ENCODE measurements around the gene KCP. TPM values are rescaled to one million over a fixed set of nuclear protein-coding genes. Genes with fewer than 3 reads are reported as not detected.
A peak's percentile ranks its signal among the peaks of the same experiment; 100 is the strongest.

The KCP gene
- total RNA-seq, 4 donors from 2014 or later: 0.46 to 3.3 (median 1.2) TPM

DNA sequence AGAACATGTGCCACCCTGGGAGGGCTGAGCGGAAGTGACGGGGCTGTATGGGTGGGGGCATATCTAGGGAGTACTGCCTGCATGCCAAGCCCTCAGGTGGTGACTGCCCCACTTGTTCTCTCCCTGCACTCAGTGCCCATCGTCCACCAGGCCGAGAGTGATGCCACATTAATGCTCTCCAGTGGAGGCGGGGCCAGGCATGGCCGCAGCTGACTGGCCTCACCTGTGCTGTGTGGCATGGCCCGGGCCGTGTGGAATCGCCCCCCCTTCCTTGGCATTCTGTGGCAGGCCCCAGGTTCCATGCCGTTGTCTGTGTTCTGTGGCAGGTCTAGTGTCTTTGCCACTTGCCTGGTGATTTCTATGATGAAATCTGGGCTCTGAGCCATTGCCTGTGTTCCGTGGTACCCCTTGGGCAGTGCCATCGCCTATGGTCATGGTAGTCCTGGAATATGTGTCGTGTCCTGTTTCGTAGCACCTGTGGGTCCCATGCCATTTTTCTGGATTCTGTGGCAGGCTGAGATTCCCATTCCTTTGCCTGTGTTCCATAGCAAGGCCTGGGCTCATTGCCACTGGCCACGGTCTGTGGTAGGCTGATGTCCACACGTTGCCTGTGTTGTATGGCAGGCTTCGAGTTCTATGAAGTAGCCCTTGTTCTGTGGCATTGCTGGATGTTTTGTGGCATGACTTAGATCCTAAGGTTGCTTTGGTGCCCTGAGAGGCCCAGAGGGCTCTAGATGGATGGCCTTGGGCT is 71.4 kb downstream of the KCP start:
- ATAC-seq (ENCODE audit: low FRiP score) (no peak), DNase-seq (ENCODE audit: low spot score) (no peak)
- TF ChIP-seq, protein P1, sequence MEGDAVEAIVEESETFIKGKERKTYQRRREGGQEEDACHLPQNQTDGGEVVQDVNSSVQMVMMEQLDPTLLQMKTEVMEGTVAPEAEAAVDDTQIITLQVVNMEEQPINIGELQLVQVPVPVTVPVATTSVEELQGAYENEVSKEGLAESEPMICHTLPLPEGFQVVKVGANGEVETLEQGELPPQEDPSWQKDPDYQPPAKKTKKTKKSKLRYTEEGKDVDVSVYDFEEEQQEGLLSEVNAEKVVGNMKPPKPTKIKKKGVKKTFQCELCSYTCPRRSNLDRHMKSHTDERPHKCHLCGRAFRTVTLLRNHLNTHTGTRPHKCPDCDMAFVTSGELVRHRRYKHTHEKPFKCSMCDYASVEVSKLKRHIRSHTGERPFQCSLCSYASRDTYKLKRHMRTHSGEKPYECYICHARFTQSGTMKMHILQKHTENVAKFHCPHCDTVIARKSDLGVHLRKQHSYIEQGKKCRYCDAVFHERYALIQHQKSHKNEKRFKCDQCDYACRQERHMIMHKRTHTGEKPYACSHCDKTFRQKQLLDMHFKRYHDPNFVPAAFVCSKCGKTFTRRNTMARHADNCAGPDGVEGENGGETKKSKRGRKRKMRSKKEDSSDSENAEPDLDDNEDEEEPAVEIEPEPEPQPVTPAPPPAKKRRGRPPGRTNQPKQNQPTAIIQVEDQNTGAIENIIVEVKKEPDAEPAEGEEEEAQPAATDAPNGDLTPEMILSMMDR (IDR thresholded peaks at IDR 0.05): no peak

DNA sequence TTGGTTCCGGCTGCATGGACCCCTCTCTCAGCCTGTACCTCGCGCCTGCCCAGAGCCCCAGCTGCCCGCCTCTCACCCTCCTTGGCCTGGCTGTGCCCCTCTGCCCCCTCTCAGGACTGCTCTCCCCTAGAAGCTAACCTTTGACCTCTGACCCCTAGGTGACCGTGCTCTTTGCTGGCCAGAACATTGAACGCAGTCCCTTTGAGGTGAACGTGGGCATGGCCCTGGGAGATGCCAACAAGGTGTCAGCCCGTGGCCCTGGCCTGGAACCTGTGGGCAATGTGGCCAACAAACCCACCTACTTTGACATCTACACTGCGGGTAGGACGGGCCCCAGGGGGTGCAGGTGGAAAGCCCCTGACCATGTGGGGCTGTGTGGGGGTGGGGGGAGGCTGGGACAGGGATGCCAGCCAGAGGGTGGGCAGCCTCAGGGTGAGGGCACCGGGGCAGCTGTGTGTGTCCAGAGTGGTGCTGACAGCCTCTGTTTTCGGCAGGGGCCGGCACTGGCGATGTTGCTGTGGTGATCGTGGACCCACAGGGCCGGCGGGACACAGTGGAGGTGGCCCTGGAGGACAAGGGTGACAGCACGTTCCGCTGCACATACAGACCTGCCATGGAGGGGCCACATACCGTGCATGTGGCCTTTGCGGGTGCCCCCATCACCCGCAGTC is 72.3 kb downstream of the KCP start:
- DNase-seq (ENCODE audit: low spot score): no peak
- ATAC-seq (ENCODE audit: low FRiP score): no peak
- TF ChIP-seq, protein P1 (IDR thresholded peaks at IDR 0.05): no peak

DNA sequence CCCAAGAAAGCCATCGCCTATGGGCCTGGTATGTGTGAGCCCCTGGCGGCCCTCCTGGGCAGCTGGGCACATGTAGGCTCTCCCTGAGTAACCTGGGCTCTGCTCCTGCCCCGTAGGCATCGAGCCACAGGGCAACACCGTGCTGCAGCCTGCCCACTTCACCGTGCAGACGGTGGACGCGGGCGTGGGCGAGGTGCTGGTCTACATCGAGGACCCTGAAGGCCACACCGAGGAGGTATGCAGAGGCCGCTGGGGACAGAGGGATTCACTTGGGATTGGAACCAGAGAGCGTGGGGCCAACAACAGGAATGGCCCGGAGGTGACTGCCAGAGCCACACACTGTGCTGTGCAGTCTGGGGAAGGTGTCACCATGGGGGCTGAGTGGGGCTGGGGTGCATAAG is 73.0 kb downstream of the KCP start:
- DNase-seq (ENCODE audit: low spot score) (no peak), ATAC-seq (ENCODE audit: low FRiP score) (no peak)
- TF ChIP-seq, protein P1 (IDR thresholded peaks at IDR 0.05): no peak

DNA sequence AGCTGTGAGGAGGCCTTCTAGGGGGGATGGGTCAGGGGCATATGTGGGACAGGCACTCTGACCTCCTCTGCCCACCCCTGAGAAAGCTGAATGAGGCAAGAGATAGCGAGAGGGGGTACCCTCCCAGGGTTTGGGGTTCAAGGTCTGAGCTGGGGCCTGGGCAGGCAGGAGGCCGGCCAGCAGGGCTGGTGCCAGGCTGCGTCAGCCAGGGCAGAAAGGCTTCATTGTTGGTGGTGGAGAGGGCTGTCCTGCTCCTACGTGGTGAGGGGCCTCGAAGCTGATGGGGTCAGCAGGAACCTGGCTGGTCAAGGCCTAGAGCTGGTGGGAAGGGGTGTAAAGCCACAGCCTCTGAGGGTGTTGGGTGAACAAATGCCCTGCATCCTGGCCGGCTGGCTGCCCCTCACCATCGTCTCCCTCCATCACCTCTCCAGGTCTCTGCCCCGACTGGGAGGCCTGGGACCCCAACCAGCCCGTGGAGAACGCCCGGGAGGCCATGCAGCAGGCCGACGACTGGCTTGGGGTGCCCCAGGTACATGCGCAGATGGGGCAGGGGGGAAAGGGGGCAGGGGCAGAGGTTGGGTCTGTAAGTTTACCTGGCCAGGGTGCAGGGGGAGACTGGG is 73.7 kb downstream of the KCP start:
- no peak for DNase-seq (ENCODE audit: low spot score)
- TF ChIP-seq, protein P1 (IDR thresholded peaks at IDR 0.05): no peak
- no peak for ATAC-seq (ENCODE audit: low FRiP score)

DNA sequence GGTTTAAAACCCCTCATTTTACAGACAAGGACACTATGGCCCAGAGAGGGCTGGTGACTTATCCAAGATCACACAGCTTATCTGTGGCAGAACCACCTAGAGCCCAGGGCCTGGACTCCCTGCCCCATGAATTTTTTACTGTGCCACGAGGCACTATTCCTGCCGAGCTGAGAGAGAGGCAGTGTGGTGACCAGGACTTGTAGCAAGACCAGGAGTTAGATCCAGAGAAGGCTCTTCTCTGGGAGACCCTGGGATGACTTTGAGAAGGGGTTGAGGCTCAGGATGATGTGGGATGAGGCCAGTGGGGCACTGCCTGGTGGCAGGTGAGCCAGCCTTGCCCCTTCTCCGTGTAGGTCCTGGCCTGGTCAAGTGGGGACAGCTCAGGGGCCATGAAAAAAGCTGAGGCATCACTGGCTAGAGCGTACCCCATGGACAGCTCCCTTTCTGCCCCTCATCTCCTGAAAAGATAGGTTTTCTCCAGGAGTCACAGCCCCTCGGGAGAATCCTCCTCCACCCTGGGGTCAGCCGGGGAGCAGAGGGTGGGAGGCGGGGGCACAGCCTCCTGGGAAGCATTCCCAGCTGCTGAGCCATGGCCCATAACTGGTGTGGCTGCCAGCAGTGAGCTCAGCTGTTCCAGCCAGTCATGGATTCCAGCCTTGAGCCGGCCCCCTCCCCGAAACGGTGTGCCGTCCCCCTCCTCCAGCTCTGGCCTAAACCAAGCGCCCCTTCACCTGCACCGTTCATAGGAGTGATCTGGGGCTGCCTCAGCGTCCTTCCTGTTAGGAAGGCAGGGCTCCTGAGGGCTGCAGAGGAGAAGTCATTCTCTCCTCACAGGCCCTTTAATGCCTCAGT is 74.5 kb downstream of the KCP start:
- ATAC-seq (ENCODE audit: low FRiP score): peak; percentile 29
- DNase-seq (ENCODE audit: low spot score): no peak
- TF ChIP-seq, protein P1 (IDR thresholded peaks at IDR 0.05): no peak

DNA sequence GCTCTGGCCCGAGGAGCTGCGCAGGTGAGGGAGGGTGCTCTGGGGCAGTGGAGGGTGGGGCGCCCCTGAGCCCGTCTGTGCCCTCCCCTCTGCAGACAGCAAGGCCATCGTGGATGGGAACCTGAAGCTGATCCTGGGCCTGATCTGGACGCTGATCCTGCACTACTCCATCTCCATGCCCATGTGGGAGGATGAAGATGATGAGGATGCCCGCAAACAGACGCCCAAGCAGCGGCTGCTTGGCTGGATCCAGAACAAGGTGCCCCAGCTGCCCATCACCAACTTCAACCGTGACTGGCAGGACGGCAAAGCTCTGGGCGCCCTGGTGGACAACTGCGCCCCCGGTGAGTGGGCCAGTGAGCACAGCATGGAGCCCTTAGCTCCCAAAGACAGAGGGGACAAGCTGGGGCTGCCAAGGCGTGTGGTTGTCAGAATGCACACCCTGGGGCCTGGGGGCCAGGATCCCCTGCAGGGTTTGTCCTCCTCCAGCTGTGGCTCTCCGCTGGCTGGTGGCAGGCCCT is 75.2 kb downstream of the KCP start:
- no peak for ATAC-seq (ENCODE audit: low FRiP score)
- TF ChIP-seq, protein P1 (IDR thresholded peaks at IDR 0.05): no peak
- DNase-seq (ENCODE audit: low spot score): no peak

Measured in omental fat pad (tissue), 4 donors.